HG02870 (cell line): ENCODE data around the gene ZNF143.
"Not testable (repeated sequence)": the region's sequence is repeated elsewhere in the genome, so short reads cannot be mapped to it uniquely, and the experiment has no call there.

Source experiments
- ATAC-seq: cut with Tn5 transposase; IDR thresholded peaks from one replicate; pipeline ENCODE4 v1.9.1; 2021; ENCODE audit warnings: mild to moderate bottlenecking, moderate library complexity; ENCODE audit not compliant: unreplicated experiment

Gene ZNF143

DNA sequence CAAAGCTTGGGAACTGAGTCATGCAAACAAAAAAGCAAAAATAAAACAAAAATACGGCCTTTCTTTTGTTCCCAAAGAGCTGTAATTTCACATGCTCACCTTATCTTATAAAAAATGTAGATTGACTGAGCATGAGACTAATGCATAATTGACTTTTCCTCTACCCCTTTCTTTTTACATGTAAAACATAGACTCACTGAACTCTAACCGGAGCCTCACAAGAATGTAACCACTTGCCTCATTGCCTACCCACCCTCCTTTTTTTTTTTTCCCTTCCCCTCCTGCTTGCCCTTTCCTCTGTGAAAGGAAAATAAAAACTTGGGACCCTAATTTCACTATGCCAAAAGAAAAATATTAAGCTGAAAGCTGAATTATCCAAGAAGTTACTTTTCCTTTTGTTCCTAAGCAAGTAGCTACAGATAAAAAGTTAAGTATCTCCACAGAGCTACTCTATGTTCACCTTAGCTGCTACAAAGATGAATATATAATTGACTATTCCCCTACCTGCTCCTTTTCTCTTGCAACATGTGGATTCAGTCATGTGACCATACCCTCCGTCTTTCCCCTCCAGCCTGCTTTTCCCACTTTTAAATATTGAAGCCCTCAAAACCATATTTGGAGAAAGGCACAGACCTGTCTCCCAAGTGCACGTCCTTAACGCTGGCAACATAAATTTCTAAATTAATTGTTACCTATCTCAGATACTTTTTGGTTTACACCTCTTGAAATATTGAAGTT, 73.1 kb downstream of the ZNF143 start:
- ATAC-seq, result no peak

DNA sequence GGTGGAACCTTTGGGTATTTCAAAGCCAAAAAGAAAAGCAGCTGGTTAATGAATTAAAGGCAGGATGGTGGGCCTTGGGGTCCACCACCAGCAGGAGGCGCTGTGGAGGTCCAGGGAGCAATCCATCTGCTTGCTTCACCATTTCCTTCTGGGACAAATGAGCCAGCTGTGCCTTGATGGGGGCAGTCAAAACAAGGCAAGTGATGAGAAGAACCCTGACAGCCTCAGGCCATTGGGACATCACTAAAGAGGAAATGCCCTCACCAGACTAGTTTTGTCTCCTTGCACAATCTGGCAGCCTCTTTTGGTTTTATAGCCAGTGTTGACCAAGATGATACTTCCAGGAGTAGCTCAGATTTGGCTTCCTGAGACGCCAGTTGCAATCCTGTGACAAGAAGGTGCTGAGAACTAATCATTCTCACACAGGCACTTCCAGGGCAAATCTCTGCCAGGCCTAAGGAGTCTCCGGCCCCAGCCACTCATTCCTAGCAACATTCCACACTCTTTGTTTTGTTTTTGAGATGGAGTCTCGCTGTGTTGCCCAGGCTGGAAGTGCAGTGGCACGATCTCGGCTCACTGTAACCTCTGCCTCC, 74.5 kb downstream of the ZNF143 start:
- no peak for ATAC-seq

DNA sequence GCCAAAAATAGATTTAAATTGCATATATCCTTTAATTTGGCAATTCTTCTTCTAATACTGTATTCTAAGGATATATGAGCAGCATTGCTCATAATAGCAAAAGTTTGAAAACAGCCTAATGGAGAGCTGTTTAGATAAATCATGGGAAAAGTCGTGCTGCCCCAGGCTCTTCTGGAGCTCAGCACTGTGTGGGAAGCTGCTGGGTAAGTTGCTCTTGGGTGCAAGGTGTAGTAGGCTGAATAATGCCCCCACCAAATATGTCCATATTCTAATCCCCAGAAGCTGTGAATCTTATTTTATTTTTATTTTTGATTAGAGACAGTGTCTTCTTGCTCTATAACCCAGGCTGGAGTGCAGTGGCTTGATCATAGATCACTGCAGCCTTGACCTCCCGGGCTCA, 77.7 kb downstream of the ZNF143 start:
- no peak for ATAC-seq

DNA sequence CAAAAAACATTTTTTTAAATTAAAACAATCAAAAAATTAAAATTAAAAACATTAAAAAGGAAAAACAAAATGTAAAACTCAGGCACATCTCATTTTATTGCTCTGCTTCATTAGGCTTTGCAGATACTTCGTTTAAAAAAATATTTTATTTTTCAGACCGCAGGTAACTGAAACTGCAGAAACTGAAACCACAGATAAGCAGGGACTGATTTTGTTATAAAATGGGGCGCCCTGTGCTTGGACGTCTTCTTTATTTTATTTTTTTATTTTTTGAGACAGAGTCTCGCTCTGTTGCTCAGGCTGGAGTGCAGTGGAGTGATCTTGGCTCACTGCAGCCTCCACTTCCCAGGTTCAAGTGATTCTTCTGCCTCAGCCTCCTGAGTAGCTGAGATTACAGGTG, 88.4 kb downstream of the ZNF143 start:
- ATAC-seq, result not testable (repeated sequence)

DNA sequence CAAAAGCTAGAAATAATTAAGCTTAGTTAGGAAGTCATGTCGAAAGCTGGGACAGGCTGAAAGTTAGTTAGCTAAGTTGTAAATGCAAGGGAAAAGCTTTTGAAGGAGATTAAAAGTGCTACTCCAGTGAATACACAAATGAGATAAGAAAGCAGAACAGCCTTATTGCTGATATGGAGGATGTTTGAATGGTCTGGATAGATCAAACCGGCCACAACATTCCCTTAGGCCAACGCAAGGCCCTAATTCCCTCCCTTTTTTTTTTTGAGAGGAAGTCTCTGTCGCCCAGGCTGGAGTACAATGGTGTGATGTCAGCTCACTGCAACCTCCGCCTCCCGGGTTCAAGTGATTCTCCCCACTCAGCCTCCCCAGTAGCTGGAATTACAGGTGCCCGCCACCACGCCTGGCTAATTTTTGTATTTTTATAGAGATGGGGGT, 89.4 kb downstream of the ZNF143 start:
- ATAC-seq, result no peak

DNA sequence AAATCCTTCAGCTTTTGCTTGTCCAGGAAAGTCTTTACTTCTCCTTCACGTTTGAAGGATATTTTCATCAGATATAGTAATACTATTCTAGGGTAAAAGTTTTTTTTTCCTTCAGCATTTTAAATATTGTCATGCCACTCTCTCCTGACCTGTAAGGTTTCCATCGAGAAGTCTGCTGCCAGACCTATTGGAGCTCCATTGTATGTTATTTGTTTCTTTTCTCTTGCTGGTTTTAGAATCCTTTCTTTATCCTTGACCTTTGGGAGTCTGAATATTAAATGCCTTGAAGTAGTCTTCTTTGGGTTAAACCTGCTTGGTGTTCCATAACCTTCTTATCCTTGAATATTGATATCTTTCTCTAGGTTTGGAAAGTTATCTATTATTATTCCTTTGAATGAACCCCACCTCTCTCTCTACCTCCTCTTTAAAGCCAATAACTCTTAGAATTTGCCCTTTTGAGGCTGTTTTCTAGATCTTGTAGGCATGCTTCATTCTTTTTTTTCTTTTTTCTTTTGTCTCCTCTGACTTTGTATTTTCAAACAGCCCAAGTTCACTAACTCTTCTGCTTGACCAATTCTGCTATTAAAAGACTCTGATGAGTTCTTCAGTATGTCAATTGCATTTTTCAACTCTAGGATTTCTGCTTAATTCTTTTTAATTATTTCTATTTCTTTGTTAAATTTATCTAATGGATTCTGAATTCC, 100.6 kb downstream of the ZNF143 start:
- ATAC-seq, result no peak

DNA sequence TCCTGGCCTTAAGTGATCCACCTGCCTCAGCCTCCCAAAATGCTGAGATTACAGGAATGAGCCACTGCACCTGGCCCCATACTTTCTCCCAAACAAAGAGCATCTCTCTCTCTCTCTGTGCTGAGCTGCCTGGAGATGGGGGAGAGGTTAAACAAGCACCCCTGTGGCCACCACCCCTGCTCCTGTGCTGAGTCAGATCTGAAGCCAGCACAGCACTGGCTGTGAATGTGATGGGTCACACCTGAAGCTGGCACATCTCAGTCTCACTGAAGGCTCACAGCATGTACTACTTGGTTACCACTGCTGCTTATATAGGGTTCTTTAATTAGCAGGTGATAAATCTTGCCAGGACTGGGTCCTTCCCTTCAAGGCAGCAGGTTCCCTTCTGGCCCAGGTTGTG, 101.9 kb downstream of the ZNF143 start:
- no peak for ATAC-seq

DNA sequence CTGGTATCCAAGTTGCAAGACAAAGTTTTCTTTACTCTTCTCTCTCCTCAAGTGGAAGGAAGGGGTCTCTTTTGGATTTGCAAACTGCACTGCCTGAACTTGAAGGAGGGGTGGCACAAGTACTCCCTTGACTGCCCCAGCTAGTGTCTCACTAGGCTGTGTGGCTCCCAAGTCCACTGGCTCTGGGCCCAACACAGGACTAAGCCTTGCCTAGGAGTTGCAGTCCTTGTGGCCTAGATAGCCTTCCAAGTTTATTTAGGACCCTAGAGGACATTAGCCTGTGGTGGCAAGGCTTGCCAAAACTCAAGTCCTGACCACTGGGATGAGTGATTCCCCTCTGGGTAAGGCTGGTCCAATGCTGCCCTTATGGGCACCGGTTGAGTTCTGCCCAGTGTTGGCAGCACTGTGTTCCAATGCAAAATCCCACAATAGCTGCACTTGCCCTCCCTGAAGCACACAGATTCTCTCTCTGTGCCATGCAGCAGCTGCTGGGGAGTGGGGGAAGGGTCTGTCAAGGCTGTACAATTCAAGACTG, 102.5 kb downstream of the ZNF143 start:
- no peak for ATAC-seq

DNA sequence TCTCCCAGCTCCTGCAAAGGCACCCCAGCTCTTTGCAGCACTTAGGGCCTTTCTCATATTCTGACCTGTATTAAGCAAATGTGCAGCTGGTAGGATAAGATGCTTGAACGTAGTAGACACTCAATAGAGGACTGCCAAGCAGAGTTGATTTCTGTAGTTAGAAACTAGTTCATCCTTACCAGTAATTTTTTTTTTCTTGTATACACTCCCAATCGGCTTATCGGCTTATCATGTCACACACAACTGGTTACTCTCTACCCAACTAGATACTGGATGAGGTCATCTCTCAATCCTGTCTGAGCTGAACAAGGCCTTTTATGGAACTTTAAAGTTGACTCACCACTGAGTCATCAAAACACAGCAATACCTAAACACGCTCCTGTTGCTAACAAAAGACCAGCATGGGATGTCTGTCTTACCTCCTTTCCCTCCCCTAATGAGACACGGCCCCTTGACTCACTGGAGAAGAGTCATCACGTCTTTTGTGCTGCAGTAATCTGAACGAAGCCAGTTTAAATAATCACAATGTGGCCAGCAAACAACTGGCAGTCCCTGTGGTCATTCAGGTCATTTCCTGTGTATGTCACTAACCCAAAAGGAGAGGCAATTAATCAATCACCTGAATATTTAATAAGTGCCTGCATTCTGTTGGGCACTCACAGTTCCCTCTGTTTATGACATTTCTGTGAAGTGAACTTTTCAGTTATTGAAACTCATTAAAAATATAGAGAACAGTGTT, 105.2 kb downstream of the ZNF143 start:
- peak; percentile 92 for ATAC-seq

DNA sequence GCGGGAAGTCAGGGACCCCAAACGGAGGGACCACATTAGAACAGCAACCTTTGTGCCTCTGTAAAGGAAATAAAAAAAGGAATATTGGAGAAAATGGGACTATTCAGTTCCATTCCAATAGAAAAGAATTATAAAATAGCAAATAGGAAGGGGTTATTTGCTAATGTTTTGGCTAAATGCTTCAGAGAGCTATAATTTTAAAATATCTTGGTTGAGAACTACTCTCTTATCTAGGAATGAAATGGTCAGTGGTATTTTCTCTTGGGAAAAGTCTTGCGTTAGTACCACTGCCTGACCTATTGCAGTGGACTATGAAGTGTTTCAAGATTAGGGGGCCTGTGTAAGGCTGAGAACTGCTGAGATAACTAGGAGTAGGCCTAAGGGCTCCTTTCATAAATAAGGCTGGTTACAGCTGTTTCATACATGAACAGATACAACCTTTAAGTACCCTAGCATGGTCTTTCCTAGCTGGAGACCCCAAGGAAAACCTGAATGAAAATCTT, 105.8 kb downstream of the ZNF143 start:
- no peak for ATAC-seq

DNA sequence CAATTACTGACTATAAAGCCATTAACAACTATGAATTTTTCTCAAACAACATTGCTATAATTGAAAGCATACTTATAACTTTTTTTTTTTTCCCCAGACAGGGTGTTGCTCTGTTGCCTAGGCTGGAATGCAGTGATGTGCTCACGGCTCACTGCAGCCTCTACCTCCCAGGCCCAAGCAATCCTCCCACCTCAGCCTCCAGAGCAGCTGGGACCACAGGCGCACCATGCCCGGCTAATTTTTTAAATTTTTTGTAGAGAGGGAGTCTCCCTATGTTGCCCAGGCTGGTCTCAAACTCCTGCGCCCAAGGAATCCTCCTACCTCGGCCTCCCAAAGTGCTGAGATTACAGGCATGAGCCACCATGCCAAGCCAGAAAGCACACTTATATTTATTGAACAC, 106.6 kb downstream of the ZNF143 start:
- no peak for ATAC-seq

DNA sequence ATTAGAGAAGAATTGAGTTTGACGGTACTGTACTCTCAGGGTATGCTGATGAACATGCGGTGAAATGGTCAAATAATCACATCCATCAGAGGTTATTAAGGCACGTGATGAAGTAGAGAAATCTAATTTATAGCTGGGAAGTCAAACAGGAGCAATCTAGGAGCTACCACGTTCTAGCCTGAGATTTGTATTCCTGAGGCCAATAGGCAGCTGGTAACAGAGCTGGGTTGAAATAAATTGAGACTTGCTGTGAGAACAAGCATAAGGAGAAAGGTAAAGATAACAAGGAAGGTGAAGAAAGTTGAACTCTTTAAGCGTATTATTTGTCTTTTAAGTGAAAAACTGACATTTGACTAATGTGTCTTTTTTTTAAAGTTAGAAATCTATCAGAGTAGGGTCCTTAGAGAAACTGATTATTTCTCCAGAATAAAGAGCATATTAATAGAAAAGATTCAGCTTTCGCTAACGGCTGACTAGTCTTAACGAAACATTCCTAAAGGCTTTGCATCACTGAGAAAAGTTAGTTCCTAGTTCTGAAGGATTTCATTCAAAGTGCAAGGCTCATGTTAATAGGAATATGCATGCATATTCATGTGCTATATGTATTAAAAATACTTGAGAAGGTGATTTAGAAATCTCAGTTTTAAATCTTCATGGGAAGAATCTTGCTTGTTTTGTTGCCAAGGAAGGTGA, 107.5 kb downstream of the ZNF143 start:
- ATAC-seq, result no peak

DNA sequence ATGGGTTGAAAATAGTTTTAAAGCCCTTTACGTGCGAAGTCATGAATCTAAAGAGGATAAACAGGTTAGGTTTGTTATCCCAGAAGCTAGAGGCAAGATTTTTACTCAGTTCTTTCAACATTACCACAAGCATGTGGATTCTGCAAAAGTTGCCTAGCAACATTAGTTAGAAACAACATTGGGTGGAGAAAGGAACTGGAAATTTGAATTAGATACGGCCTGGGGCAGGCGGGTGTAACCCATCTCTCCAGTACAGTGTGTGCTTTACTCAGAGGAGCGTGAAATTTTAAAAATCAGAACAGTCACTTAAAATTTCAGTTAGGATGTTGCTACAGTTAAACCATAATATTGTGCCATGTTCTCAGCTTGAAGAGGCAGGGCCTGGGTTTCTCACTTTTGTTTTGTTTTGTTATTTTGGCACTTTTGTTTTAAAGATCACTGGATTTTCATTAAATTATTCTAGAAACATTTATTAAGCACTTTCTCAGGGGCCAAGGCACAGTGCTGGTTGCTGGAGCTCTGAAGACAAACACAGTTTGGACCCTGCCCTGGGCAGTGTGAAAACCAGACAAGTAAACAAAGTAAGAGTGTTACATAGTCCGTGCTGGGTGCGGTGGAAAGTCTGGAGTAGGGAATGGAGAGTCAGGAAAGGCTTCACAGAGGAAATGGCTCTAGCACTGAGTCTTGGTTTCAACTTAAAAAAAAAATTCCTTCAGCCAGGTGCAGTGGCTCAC, 108.2 kb downstream of the ZNF143 start:
- ATAC-seq, result no peak

DNA sequence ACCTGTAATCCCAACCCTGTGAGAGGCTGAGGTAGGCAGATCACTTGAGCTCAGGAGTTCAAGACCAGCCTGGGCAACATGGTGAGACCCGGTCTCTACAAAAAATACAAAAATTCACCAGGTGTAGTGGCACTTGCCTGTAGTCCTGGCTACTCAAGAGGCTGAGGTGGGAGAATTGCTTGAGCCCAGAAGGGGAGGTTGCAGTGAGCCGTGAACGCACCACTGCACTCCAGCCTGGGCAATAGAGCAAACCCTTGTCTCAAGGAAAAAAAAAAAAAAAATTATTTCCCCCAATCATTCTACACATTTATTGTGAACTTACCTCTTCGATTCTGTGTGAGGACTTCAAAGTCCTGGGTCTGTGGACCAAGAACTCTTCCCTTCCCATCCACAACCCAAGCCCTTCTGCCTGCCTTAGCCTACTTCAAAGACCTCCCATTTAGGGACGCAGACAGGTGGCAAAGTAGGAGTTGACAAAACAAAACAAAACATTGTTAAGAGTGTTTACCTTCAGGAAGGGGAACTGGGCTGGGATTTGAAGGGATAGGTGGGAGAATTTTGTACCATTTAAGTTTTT, 108.9 kb downstream of the ZNF143 start:
- ATAC-seq, result no peak

DNA sequence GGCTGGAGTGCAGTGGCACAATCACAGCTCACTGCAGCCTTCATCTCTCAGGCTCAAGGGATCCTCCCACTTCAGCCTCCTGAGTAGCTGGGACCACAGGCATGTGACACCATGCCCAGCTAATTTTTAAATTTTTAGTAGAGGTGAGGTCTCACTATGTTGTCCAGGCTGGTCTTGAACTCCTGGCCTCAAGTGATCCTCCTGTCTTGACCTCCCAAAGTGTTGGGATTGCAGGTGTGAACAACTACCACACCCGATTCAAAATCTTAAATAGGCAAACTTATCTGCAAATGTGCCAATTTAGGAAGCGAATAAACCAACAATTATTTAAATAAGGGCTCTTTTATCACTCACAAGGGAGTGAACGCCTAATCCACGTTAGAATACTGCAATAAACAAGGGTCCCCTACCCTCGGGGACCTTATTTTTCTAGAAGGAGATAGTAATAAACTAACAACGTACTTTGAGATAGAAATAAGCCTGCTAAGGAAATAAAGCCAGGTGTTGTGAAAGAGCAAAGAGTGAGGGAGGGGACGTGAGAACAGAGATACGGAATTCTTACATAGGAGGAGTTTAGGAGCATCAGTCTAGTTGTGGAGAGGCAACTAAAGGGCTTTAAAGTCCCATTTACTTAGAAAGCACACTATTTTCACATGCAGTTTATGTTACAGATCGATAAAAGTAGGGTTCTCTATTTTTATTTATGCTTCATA, 109.7 kb downstream of the ZNF143 start:
- ATAC-seq, result no peak

DNA sequence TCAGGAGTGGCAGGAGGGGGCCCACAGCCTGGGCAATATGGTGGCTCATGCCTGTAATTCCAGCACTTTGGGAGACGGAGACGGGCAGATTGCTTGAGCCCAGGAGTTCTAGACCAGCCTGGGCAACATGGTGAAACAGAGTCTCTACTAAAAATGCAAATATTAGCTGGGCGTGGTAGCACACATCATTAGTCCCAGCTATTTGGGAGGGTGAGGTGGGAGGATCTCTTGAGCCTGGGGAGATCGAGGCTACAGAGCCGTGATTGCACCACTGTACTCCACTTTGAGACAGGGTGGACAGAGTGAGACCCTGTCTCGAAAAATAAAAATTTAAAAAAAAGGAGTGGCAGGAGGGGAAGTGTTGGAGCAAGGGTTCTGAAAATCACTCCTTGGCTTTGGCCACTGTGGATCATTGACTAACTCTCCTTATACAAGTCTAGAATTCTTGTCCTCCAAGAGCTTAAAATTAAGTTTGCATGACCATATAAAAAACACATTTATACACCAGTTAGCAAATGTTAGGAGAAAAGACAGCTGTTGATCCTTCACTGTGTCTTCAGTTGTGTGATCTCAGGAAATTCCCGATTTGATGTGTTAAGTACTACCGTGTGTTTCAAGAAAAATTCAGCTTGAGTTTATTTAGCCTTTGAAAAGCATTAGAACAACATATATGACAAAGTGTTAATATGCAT, 110.4 kb downstream of the ZNF143 start:
- ATAC-seq, result no peak

DNA sequence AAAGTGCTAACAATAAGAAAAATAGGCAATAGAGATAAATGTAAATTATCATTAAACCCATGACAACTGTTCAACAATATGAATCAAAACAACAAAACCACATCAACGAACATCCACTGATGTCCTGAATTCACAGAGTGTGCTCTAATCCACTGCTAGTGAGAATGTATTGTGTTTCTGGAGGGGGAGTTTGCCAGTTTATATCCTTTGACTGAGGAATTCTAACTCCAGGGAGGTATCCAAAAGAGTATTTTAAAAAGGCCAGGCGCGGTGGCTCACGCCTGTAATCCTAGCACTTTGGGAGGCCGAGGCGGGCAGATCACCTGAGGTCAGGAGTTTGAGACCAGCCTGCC, 110.9 kb downstream of the ZNF143 start:
- ATAC-seq, result no peak

DNA sequence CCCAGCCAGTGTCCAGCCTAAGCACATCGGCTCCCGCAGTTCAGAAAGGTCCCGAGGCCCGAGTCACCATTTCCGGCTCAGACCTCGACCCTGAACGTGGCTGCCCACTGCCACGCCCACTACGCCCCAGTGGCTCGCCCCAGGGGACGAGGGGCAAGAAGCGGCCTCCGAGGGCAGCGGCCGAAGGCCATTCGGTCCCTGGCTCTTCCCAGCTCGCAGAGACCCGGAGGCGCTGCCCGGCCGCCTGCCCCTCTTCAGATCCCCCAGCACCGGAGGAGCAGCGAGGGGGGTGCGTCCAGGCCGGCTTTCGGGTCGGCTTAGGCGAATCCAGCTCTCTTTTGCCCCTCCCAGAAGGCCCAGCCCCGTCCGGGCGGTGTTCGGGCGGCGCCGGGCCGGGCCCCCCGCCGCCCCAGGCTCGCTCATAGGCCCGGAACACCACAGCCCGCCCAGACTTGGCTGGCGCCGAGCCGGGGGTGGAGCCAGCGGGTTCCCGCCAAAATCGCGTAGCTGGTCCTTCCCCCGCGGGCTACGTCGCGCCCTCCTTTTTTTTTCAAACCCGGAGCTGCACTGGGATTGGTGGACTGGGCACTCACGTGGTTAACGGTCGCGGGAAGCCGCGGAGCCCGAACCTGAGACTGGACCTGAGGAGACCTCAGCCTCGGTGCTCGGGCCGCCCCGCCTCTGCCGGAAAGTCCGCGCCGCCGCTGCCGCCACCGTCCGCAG, 112.4 kb downstream of the ZNF143 start, which contains the start of gene WEE1:
WEE1 (plus strand) TSS at position 619 of the 723 bp plus-strand sequence. CDS start 264 bp downstream, outside the sequence.
- ATAC-seq, result peak; percentile 77
